GM18498 (cell line): ENCODE measurements around the gene ACSL3.

Experiments
- ATAC-seq: cut with Tn5 transposase; IDR thresholded peaks from one replicate; pipeline ENCODE4 v1.9.1; 2021; ENCODE audit warnings: mild to moderate bottlenecking, moderate library complexity; ENCODE audit not compliant: unreplicated experiment

The ACSL3 gene

GRCh38 chr2:222878877-222879603, 18.2 kb downstream of the ACSL3 start:
- ATAC-seq: no peak

DNA sequence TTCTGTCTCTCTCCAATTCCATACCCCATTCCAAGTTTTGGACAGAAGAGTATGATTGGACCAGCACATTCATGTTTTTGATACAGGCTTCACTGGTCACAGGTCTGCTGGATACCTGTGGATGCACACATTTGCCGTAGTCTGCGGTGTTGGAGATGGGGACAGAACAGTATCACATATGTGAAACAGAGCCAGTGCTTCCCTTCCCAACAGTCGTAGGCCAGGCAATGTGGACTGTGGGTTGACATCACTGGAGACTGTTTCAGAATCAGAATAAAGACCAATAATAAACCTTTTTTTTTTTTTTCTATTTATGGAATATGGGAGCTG, 18.7 kb downstream of the ACSL3 start:
- no peak for ATAC-seq

GRCh38 chr2:222882484-222882928, 21.7 kb downstream of the ACSL3 start:
- no peak for ATAC-seq

- ATAC-seq: no peak
Observed at GRCh38 chr2:222883420-222883819, 22.6 kb downstream of the ACSL3 start.

DNA sequence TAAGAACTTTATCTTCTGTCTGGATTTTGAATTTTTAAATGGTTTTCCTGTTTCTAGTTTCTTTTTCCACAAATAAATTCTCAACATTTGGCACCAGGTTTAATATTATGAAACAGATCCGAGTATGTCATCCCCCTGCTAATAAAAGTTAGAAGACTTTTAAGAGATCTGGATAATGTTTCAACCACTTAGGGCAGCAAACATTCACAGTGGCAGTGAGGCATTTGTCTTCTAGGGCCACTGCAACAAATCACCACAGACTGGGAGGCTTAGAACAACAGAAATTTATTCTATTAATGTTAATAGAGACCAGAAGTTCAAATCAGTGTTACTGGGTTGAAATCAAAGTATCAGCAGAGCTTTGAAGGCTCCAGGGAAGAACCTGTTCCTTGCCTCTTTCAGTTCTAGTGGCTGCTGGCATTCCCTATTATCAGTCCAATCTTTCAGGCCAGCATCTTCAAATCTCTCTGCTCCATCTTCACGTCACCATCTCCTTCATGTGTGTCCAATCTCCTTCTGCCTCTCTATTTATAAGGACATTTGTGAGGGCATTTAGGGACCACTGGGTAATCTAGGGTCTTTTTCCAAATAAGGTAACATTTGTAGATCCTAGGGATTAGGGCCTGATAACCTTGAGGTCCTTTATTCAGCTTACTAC, 23.4 kb downstream of the ACSL3 start:
- no peak for ATAC-seq

DNA sequence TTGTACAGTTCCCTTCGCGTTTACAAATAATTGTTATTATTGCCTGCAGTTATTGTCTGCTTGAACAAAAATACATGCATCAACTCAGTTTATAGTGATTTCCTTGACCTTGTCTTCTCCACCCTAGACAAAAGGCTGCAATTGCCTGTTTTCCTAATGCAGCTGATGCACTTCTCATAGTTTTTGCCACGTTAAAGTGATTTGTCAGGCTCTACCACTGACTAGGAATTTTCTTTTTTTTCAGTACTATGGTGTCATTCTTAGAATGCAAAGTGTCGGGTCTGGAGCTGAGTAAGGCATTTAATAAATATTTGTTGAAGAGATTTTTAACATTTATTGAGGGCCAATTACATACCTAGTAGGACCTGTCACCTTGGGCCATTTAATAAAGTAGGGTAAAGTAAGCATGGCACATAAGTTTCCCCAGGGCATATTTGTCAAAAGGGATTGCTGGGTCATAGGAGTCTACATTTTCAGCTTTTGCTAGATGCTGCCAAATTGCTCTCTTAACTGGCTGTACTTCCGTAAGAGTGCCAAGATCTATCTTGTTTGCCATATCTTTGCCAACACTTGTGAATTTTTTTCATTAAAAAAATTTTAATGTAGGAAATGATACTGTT, 24.1 kb downstream of the ACSL3 start:
- no peak for ATAC-seq

DNA sequence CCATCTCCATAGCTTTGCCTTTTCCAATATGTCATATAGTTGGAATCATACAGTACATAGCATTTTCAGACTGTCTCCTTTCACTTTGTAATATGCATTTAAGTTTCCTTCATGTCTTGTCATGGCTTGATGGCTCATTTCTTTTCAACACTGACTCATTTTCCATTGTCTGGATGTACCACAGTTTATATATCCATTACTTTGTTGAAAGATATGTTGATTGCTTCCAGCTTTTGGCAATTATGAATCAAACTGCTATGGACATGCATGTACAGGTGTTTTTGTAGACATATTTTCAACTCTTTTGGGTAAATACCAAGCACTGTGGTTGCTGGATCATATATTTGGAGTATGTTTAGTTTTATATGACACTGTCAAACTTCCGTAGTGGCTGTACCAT, 26.3 kb downstream of the ACSL3 start:
- ATAC-seq: no peak

DNA sequence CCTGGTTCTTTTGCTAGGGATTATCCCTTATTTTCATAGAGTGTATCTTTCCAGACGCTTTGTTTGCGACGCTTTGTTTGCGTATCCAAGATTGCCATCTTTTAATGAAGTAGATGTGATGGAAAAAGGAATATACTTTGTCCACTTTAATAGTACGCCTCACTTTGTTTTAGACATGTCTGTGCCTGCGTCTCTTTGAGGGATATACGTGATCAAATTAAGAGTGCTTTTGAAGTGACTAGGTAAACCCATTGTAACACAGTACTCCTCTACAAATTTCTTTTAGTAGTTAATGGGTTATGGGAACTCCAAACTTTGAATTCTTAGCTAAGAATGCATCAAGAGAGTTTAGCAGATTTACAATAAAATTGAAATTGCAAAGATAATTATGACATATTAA, 27.9 kb downstream of the ACSL3 start:
- no peak for ATAC-seq

GRCh38 chr2:222891890-222892289, 31.1 kb downstream of the ACSL3 start:
- no peak for ATAC-seq

DNA sequence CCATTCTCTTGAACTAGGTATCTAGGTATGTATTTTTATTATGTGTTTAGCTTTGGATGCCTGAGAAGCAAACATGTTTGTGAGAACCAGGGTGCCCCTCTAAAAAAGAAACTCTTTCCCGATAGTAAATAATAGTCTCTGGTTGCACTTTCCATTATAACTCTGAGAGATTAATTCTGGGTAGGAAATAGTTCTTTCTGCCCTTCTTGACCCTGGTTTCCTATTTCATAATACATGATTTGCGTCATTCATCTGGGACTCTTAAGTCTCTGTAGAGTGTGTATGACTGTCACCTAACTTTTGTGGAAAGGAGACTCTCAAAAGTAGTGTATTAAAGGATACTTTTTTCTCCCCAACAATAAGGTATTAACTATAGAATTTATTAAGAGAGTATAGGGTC, 31.5 kb downstream of the ACSL3 start:
- no peak for ATAC-seq

GRCh38 chr2:222892761-222893160, 31.9 kb downstream of the ACSL3 start:
- ATAC-seq: no peak

- no peak for ATAC-seq
Observed at GRCh38 chr2:222893716-222894115, 32.9 kb downstream of the ACSL3 start.

DNA sequence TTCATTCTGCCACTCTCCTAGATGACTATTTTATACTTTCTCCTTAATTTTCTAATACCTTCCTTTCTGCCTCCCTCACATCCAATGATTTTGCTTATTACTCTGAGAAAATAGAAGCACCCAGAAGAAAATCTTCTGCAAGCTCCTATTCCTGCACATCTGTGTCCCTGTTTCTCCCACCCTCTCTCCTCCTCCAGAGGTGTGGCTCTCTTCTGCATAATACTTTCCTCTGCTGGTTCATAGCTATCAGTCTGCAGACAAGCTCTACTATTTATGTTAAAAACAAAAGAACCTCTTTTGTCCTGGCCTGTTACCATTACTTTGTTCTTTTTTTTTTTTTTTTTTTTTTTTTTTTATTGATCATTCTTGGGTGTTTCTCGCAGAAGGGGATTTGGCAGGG, 34.3 kb downstream of the ACSL3 start:
- ATAC-seq: no peak

DNA sequence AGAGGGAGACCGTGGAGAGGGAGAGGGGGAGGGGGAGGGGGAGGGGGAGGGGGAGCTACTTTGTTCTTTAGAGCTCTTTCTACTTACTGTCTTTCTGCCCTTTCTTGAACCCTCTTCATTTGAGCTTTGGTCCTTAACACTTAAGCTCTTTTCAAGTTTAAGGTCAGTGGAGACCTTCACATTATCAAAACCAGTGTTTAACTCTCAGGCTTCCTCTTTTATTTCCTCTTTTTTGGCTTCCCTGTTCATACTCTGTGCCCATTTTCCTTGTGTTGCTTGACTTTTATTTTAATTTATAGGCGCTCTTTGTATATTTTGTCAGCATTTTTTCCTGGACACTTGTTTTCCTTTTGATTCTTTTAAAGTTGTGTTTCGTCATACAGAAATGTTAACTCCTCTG, 37.1 kb downstream of the ACSL3 start:
- no peak for ATAC-seq

- no peak for ATAC-seq
Observed at GRCh38 chr2:222899413-222900181, 38.8 kb downstream of the ACSL3 start.

GRCh38 chr2:222900354-222900753, 39.5 kb downstream of the ACSL3 start:
- ATAC-seq: no peak

DNA sequence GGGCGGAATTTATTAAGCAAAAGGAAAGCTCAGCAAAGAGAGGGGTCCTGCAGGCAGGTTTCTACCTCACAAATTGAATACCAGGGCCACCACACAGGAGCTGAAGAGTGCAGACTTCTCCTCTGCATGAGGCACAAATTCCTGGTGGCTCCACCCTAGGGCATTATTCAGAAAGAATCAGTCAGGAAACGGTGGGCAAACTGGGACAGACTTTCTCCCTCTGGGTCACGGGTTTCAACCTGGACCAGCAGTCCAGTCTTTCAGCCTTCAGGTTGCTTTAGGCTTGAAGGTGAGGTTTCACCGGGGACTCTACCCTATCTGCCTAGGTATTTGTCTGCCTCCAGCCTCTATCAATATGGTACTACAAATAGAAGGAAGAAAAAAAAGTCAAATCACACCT, 41.8 kb downstream of the ACSL3 start:
- no peak for ATAC-seq

DNA sequence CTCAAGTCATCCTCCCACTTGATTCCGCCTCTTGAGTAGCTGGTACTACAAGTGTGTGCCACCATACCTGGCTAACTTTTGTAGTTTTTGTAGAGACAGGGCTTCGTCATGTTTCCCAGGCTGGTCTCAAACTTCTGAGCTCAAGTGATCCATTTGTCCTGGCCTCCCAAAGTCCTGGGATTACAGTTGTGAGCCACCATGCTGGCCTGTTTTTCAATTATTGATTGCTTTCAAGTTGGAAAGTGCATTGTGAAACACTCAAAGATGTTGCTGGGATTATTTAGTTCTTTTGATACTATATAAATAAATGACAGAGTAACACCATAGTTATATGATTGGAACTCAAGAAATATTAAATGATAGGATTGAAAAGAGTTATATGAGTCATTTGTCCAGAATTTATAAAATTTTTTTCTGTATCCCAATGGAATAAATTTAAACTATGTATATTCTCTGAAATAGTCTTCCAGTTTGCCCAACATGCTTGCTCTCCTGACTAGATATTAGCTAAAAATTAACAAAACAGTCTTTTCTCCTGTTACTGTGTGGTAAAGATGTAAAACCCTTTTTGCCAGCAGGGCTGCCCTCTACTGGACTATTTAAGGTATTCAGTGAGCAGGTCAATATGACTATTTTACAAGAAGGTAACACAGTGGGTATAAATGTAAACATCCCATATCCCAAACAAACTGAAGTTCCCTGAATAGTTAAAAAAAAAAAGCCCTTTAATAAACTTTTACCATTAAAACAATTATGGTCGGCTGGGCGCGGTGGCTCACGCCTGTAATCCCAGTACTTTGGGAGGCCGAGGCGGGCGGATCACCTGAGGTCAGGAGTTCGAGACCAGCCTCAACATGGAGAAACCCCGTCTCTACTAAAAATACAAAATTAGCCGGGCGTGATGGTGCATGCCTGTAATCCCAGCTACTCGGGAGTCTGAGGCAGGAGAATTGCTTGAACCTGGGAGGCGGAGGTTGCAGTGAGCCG, 42.7 kb downstream of the ACSL3 start:
- peak; percentile 80 for ATAC-seq

- ATAC-seq: no peak
Observed at GRCh38 chr2:222904557-222905258, 43.9 kb downstream of the ACSL3 start.

DNA sequence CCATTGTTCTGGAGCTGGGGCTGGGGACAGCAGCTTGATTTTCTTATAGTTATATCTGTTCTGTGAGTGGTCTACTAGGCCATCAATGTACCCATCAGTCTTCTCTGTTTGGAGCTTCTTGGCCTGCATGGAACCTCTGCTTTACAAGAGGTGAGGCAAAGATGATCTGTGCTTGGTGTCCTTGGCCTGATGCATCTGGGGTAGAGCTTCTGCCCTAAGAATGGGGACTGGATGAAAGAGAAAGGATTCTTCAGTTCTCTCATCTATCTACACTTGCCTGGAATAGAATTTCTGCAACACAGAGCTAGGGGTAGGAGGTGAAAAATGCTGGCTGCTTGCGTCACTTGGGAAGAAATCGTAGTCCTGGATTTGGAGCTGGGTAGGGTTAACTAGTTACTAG, 46.2 kb downstream of the ACSL3 start:
- ATAC-seq: no peak
